AG10803 (cell line): ENCODE measurements around the gene GNAQ.

ENCODE experiments used
- DNase-seq: peaks from one replicate; pipeline ENCODE4 v3.0.0; 2010; ENCODE audit warnings: low read depth
- H3K4me3 ChIP-seq: 2 replicates; pipeline ENCODE4 v1.5.1; 2011; ENCODE audit warnings: mild to moderate bottlenecking, low read length, control low read depth
- CTCF ChIP-seq: conservative IDR thresholded peaks from 2 replicates; pipeline ENCODE4 v1.5.1; 2011; ENCODE audit warnings: mild to moderate bottlenecking, low read length, control low read depth, inconsistent platforms

GNAQ gene

GRCh38 chr9:77679661-77680368, 351.8 kb downstream of the GNAQ start:
- no peak for TF ChIP-seq CTCF
- no peak for DNase-seq
- no peak overlapping the region for H3K4me3 ChIP-seq

- no peak overlapping the region for H3K4me3 ChIP-seq
- no peak for TF ChIP-seq CTCF
- no peak for DNase-seq
Observed at GRCh38 chr9:77679088-77679487, 352.5 kb downstream of the GNAQ start.

- no peak overlapping the region for H3K4me3 ChIP-seq
- DNase-seq: peak; percentile 34
- TF ChIP-seq CTCF: no peak
Observed at GRCh38 chr9:77677957-77678535, 353.6 kb downstream of the GNAQ start.

GRCh38 chr9:77677397-77677796, 354.2 kb downstream of the GNAQ start:
- DNase-seq: no peak
- TF ChIP-seq CTCF: no peak
- no peak overlapping the region for H3K4me3 ChIP-seq

- no peak overlapping the region for H3K4me3 ChIP-seq
- no peak for TF ChIP-seq CTCF
- peak; percentile 20 for DNase-seq
Observed at GRCh38 chr9:77673941-77674791, 357.4 kb downstream of the GNAQ start.

- no peak for TF ChIP-seq CTCF
- H3K4me3 ChIP-seq: no peak overlapping the region
- no peak for DNase-seq
Observed at GRCh38 chr9:77672183-77672582, 359.4 kb downstream of the GNAQ start.

- H3K4me3 ChIP-seq: no peak overlapping the region
- DNase-seq: no peak
- no peak for TF ChIP-seq CTCF
Observed at GRCh38 chr9:77667151-77667550, 364.5 kb downstream of the GNAQ start.
